B cell (primary cell): ENCODE results near the gene TENT5C. TPM values are rescaled to one million over a fixed set of nuclear protein-coding genes. Genes with fewer than 3 reads are reported as not detected.

Experiments used
- ATAC-seq: fragments of 200-7000 bp; cut with Tn5 transposase; one replicate; pipeline ENCODE4 v1.10.0; 2021; ENCODE audit warnings: low read depth, mild to moderate bottlenecking, moderate number of reproducible peaks, moderate library complexity
- CTCF ChIA-PET: fragments of 350-600 bp; sonication (Branson Sonifier 250); formaldehyde crosslinking; loops from one replicate; lab custom pipeline; 2021; ENCODE audit warnings: antibody characterized with exemption, inconsistent platforms; lab: Charles Lee
- POLR2A ChIA-PET: fragments of 350-600 bp; sonication (Branson Sonifier 250); formaldehyde crosslinking; loops from one replicate; lab custom pipeline; 2021; ENCODE audit warnings: antibody characterized with exemption; lab: Charles Lee
- DNase-seq: peaks from one replicate; pipeline ENCODE4 v3.0.0; 2013
- H2AFZ ChIP-seq: 2 replicates; pipeline ENCODE4 v1.6.1; 2012; ENCODE audit warnings: mild to moderate bottlenecking, low read depth, low read length; ENCODE audit not compliant: insufficient read depth, poor library complexity, severe bottlenecking
- H3K27ac ChIP-seq, 2 donors: 1 replicate in 1 of 2; 2 replicates in 1 of 2; pipeline ENCODE4 v1.5.1; 2012 to 2013; ENCODE audit warnings: low read length in 2 of 2, mild to moderate bottlenecking in 2 of 2, moderate library complexity in 1 of 2
- H3K27me3 ChIP-seq, 4 experiments: fragments of 200-600 bp in 1 of 4; sonication (generic) in 1 of 4; replicated peaks in 1 of 4; 1 replicate in 2 of 4; 2 replicates in 2 of 4; pipeline versions ENCODE4 v1.6.1 to v1.7.0; 2013 to 2016; ENCODE audit warnings: low read length in 3 of 4, mild to moderate bottlenecking in 2 of 4, mixed read lengths in 1 of 4, moderate library complexity in 1 of 4; ENCODE audit not compliant: insufficient read depth in 4 of 4, control insufficient read depth in 3 of 4; ENCODE audit errors: control extremely low read depth in 1 of 4
- H3K36me3 ChIP-seq, 2 experiments: replicated peaks in 1 of 2; 1 replicate in 1 of 2; 2 replicates in 1 of 2; pipeline versions ENCODE4 v1.6.1 to v1.7.1; 2013; ENCODE audit warnings: low read length in 1 of 2; ENCODE audit not compliant: insufficient read depth in 2 of 2, control insufficient read depth in 1 of 2; ENCODE audit errors: control extremely low read depth in 1 of 2, extremely low read depth in 1 of 2
- H3K4me1 ChIP-seq, 2 donors: fragments of 200-600 bp in 1 of 2; sonication (generic) in 1 of 2; 1 replicate in 1 of 2; 2 replicates in 1 of 2; pipeline versions ENCODE4 v1.5.1 to v1.6.1; 2013 to 2017; ENCODE audit warnings: low read length in 2 of 2; ENCODE audit not compliant: control insufficient read depth in 2 of 2, insufficient read depth in 2 of 2
- H3K4me2 ChIP-seq: replicated peaks from 2 replicates; pipeline ENCODE3; 2012; ENCODE audit warnings: mild to moderate bottlenecking, low read depth, low read length; ENCODE audit not compliant: poor library complexity, severe bottlenecking
- H3K4me3 ChIP-seq, 5 experiments: fragments of 200-600 bp in 1 of 5; sonication (generic) in 1 of 5; 1 replicate in 3 of 5; 2 replicates in 2 of 5; pipeline versions ENCODE4 v1.5.1 to v1.7.0; 2011 to 2016; ENCODE audit warnings: low read length in 4 of 5, mild to moderate bottlenecking in 4 of 5, low read depth in 2 of 5, control low read depth in 1 of 5, moderate library complexity in 1 of 5; ENCODE audit not compliant: insufficient read depth in 1 of 5; ENCODE audit errors: control extremely low read depth in 1 of 5, extremely low read depth in 1 of 5
- H3K79me2 ChIP-seq: fragments of 200-600 bp; sonication (generic); one replicate; pipeline ENCODE4 v1.6.0; 2016; ENCODE audit warnings: low read length; ENCODE audit not compliant: control insufficient read depth, insufficient read depth
- H3K9ac ChIP-seq: fragments of 200-600 bp; sonication (generic); 2 replicates; pipeline ENCODE4 v1.6.1; 2017; ENCODE audit warnings: mild to moderate bottlenecking, low read length, moderate library complexity
- H3K9me3 ChIP-seq, 3 donors: one replicate each; pipeline versions ENCODE4 v1.6.1 to v1.7.1; 2013; ENCODE audit warnings: low read length in 2 of 3; ENCODE audit not compliant: control insufficient read depth in 2 of 3, insufficient read depth in 1 of 3; ENCODE audit errors: control extremely low read depth in 1 of 3
- H4K20me1 ChIP-seq: 2 replicates; pipeline ENCODE4 v1.6.0; 2012; ENCODE audit warnings: mild to moderate bottlenecking, low read length; ENCODE audit not compliant: insufficient read depth, control insufficient read depth, poor library complexity, severe bottlenecking
- H3K27ac Mint-ChIP-seq: one replicate; pipeline ENCODE4 v1.8.0; 2021; ENCODE audit warnings: mixed read lengths
- H3K27me3 Mint-ChIP-seq: one replicate; pipeline ENCODE4 v1.8.0; 2021; ENCODE audit warnings: mixed read lengths
- H3K4me1 Mint-ChIP-seq: one replicate; pipeline ENCODE4 v1.8.0; 2021; ENCODE audit warnings: mixed read lengths
- H3K4me3 Mint-ChIP-seq: one replicate; pipeline ENCODE4 v1.8.0; 2021; ENCODE audit warnings: mixed read lengths
- H3K9me3 Mint-ChIP-seq: one replicate; pipeline ENCODE4 v1.8.0; 2022; ENCODE audit warnings: mixed read lengths; ENCODE audit not compliant: insufficient read depth
- CTCF ChIP-seq: fragments of 200-600 bp; IDR thresholded peaks from one replicate; pipeline ENCODE4 v1.8.0; 2022; ENCODE audit warnings: antibody characterized with exemption, mild to moderate bottlenecking
- EZH2 ChIP-seq: IDR thresholded peaks from 2 replicates; pipeline ENCODE4 v1.6.1; 2012; ENCODE audit warnings: borderline replicate concordance, low read depth, mild to moderate bottlenecking, moderate library complexity, low read length; ENCODE audit not compliant: insufficient read depth, poor library complexity, severe bottlenecking
- WGBS: methylation state at CpG from one replicate; pipeline ENCODE4 v1.1.5; 2013; ENCODE audit warnings: missing lambda C conversion rate; ENCODE audit not compliant: insufficient coverage; 5-methylcytosine and 5-hydroxymethylcytosine counted together
- intact Hi-C: fragments of 100-400 bp; cut with micrococcal nuclease; formaldehyde crosslinking; loops from one replicate; pipeline ENCODE4 v1.10.0; 2022
- polyA plus RNA-seq: library from polyadenylated mRNA; depleted of rRNA; stranded (reverse); fragments of >200 nt; gene quantifications from 2 replicates; pipeline ENCODE4 v1.2.3, GENCODE V29; 2012
- total RNA-seq, 2 donors: library from RNA; stranded (reverse); fragments of 120-200 nt in 1 of 2; gene quantifications; 1 replicate in 1 of 2; 2 replicates in 1 of 2; pipeline versions ENCODE4 v1.2.3 to v1.2.4, GENCODE V29; 2013 to 2022

Gene TENT5C
- total and polyA plus RNA-seq, 2 donors (not counting 1 experiment from before 2014, with no cell fraction given), result 65.4 to 112 TPM

DNA sequence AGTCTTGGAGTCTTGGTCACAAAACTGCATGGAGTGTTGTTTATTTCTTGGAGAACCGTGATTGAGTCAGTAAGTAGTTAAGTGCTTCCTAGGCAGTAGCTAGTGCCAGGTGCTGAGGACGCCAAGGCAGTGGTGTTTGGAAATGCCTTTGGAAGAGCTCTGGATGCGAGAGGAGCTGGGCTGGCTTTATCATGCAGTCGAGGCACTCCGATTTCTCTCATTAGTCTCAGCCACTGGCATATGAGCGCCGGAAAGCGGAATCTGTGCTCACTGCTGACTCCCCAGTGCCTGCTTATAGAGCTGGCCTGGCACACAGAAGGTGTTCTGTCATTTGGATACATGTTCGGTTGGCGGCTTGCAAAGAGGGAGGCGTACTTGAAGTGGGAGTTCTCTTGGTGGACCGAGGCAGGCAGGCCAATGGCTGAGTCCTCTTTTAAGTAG, 3.6 kb downstream of the TENT5C start:
- POLR2A ChIA-PET, result interaction anchor here (1.8 to 4.6 kb wide), 4 partner anchors 27 to 65 kb away, joined by 4 to 41 read pairs (median 10); no protein-coding TSS in a partner anchor
- CTCF ChIA-PET, result interaction anchor here (1.1 to 5.5 kb wide), 7 partner anchors 14 to 149 kb away, joined by 4 to 85 read pairs (median 12); no protein-coding TSS in a partner anchor

More for the DNA sequence above, 3.6 kb downstream of the TENT5C start:
- H3K4me2 ChIP-seq, result peak overlapping the region; percentile 79
- intact Hi-C loops, result loop anchor here (5.0 to 10.0 kb wide), 3 partner anchors 128 to 1533 kb away; partner anchors contain the start of genes ATP1A1 and WARS2
- H3K9ac ChIP-seq, result no peak overlapping the region
- H3K4me3 ChIP-seq, result peak overlapping the region in 1 of 5 experiments; percentile 94
- H3K27me3 Mint-ChIP-seq, result no peaks in the 10 kb centered on the region
- no peak overlapping the region for H2AFZ ChIP-seq
- WGBS, result 97% methylated on average over 9 of the region's 12 CpGs
- H3K4me3 Mint-ChIP-seq, result peak overlapping the region; percentile 56
- H3K9me3 ChIP-seq, result no peaks in the 10 kb centered on the region
- H3K27ac Mint-ChIP-seq, result peak overlapping the region; percentile 54
- H3K27ac ChIP-seq, result peak overlapping the region in 1 of 2 donors; percentile 30
- H3K27me3 ChIP-seq, result no peaks in the 10 kb centered on the region
- ATAC-seq, result no peak
- H3K4me1 ChIP-seq, result peaks cover 71 to 84% of the 10 kb centered on the region in 2 donors
- peaks cover 79% of the 10 kb centered on the region for H4K20me1 ChIP-seq
- no peak for TF ChIP-seq CTCF
- no peak for TF ChIP-seq EZH2
- H3K79me2 ChIP-seq, result peaks cover 84% of the 10 kb centered on the region
- no peaks in the 10 kb centered on the region for H3K9me3 Mint-ChIP-seq
- H3K4me1 Mint-ChIP-seq, result peaks cover 78% of the 10 kb centered on the region
- H3K36me3 ChIP-seq, result peaks cover 0 to 42% of the 10 kb centered on the region in 2 experiments
- DNase-seq, result no peak
